ENCODE results near the gene ZNF641.
A peak's percentile ranks its signal among the peaks of the same experiment; 100 is the strongest.

ZNF641 gene

GRCh38 chr12:48350249-48351021 lies at the start of gene ZNF641:
ZNF641 (minus strand) TSS chr12:48350919; CDS start chr12:48348090, 2,829 bp downstream.
- Histone ChIP-seq H3K27ac (peak within 1 kb of the TSS; percentile 92), H3K27me3 (ENCODE audit: control insufficient read depth, insufficient read depth, low read length) (no peaks in the 10 kb centered on the region), H3K9ac (peak within 1 kb of the TSS; percentile 70), H3K36me3 (ENCODE audit: control insufficient read depth, insufficient read depth, low read length) (no peaks in the 10 kb centered on the region), H3K4me2 (ENCODE audit: low read length) (peak within 1 kb of the TSS; percentile 93), H3K9me3 (ENCODE audit: control insufficient read depth, low read length) (no peaks in the 10 kb centered on the region), H2AFZ (peak within 1 kb of the TSS; percentile 78), H3K4me1 (peaks cover 3% of the 10 kb centered on the region), H3K79me2 (no peaks in the 10 kb centered on the region), H3K4me3 (ENCODE audit: low read depth, low read length) (peak within 1 kb of the TSS; percentile 79)
- TF ChIP-seq, protein P1, sequence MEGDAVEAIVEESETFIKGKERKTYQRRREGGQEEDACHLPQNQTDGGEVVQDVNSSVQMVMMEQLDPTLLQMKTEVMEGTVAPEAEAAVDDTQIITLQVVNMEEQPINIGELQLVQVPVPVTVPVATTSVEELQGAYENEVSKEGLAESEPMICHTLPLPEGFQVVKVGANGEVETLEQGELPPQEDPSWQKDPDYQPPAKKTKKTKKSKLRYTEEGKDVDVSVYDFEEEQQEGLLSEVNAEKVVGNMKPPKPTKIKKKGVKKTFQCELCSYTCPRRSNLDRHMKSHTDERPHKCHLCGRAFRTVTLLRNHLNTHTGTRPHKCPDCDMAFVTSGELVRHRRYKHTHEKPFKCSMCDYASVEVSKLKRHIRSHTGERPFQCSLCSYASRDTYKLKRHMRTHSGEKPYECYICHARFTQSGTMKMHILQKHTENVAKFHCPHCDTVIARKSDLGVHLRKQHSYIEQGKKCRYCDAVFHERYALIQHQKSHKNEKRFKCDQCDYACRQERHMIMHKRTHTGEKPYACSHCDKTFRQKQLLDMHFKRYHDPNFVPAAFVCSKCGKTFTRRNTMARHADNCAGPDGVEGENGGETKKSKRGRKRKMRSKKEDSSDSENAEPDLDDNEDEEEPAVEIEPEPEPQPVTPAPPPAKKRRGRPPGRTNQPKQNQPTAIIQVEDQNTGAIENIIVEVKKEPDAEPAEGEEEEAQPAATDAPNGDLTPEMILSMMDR (IDR thresholded peaks at IDR 0.05): no peak

- H3K9ac ChIP-seq: no peak overlapping the region
- no peaks in the 10 kb centered on the region for H3K27me3 ChIP-seq (ENCODE audit: control insufficient read depth, insufficient read depth, low read length)
- no peak overlapping the region for H3K4me3 ChIP-seq (ENCODE audit: low read depth, low read length)
- TF ChIP-seq, protein P1 (IDR thresholded peaks at IDR 0.05): no peak
- no peak overlapping the region for H3K27ac ChIP-seq
- no peaks in the 10 kb centered on the region for H3K4me1 ChIP-seq
- no peaks in the 10 kb centered on the region for H3K9me3 ChIP-seq (ENCODE audit: control insufficient read depth, low read length)
- H3K79me2 ChIP-seq: no peaks in the 10 kb centered on the region
- H3K36me3 ChIP-seq (ENCODE audit: control insufficient read depth, insufficient read depth, low read length): no peaks in the 10 kb centered on the region
- H2AFZ ChIP-seq: no peak overlapping the region
- H3K4me2 ChIP-seq (ENCODE audit: low read length): no peak overlapping the region
These were observed 39.3 kb upstream of the ZNF641 start for GRCh38 chr12:48390026-48390425.

GRCh38 chr12:48389409-48389808 lies 38.7 kb upstream of the ZNF641 start:
- no peak overlapping the region for H3K9ac ChIP-seq
- no peak overlapping the region for H3K4me2 ChIP-seq (ENCODE audit: low read length)
- no peak overlapping the region for H3K4me3 ChIP-seq (ENCODE audit: low read depth, low read length)
- H3K9me3 ChIP-seq (ENCODE audit: control insufficient read depth, low read length): no peaks in the 10 kb centered on the region
- H3K79me2 ChIP-seq: no peaks in the 10 kb centered on the region
- no peak overlapping the region for H3K27ac ChIP-seq
- no peaks in the 10 kb centered on the region for H3K4me1 ChIP-seq
- TF ChIP-seq, protein P1 (IDR thresholded peaks at IDR 0.05): no peak
- no peak overlapping the region for H2AFZ ChIP-seq
- no peaks in the 10 kb centered on the region for H3K27me3 ChIP-seq (ENCODE audit: control insufficient read depth, insufficient read depth, low read length)
- H3K36me3 ChIP-seq (ENCODE audit: control insufficient read depth, insufficient read depth, low read length): no peaks in the 10 kb centered on the region

- Histone ChIP-seq H3K36me3 (ENCODE audit: control insufficient read depth, insufficient read depth, low read length) (no peaks in the 10 kb centered on the region), H3K27ac (no peak overlapping the region), H2AFZ (no peak overlapping the region)
These were observed 38.2 kb upstream of the ZNF641 start for GRCh38 chr12:48388938-48389337.

More at GRCh38 chr12:48388938-48389337, 38.2 kb upstream of the ZNF641 start:
- TF ChIP-seq, protein P1 (IDR thresholded peaks at IDR 0.05): no peak
- no peaks in the 10 kb centered on the region for H3K4me1 ChIP-seq
- H3K79me2 ChIP-seq: no peaks in the 10 kb centered on the region
- no peak overlapping the region for H3K4me3 ChIP-seq (ENCODE audit: low read depth, low read length)
- H3K9me3 ChIP-seq (ENCODE audit: control insufficient read depth, low read length): no peaks in the 10 kb centered on the region
- H3K4me2 ChIP-seq (ENCODE audit: low read length): no peak overlapping the region
- no peak overlapping the region for H3K9ac ChIP-seq
- H3K27me3 ChIP-seq (ENCODE audit: control insufficient read depth, insufficient read depth, low read length): no peaks in the 10 kb centered on the region
